IMR-90 (cell line): Measurements from ENCODE around the gene AKAP4. TPM values are rescaled to one million over a fixed set of nuclear protein-coding genes. Genes with fewer than 3 reads are reported as not detected.

ENCODE experiments used
- ATAC-seq: fragments of 200-7000 bp; cut with Tn5 transposase; 2 replicates; pipeline ENCODE4 v1.9.1; 2020; ENCODE audit warnings: low read depth, mild to moderate bottlenecking, moderate library complexity
- BruUV-seq: library from RNA; stranded (reverse); fragments of 400-500 nt; replicated peaks from 2 replicates; lab custom pipeline; 2021; lab: Mats Ljungman, UMichigan
- CTCF ChIA-PET: fragments of 300-600 bp; formaldehyde crosslinking; extraction: SDS; loops from one replicate; lab custom pipeline; 2021; ENCODE audit warnings: antibody characterized with exemption; lab: Yijun Ruan, JAX
- POLR2A ChIA-PET: fragments of 300-600 bp; sonication (Branson Sonifier 250); formaldehyde crosslinking; loops from one replicate; lab custom pipeline; 2022; ENCODE audit warnings: antibody characterized with exemption; ENCODE audit not compliant: unreplicated experiment; lab: Charles Lee
- DNase-seq: peaks from one replicate; pipeline ENCODE4 v3.0.0; 2013
- H2AFZ ChIP-seq: replicated peaks from 2 replicates; pipeline ENCODE3; 2013; ENCODE audit warnings: low read length, mild to moderate bottlenecking; ENCODE audit not compliant: poor library complexity
- H2AK5ac ChIP-seq: 2 replicates; pipeline ENCODE4 v1.6.1; 2013; ENCODE audit warnings: low read depth, low read length, inconsistent platforms
- H2AK9ac ChIP-seq: replicated peaks from 2 replicates; pipeline ENCODE3; 2013; ENCODE audit warnings: mild to moderate bottlenecking, low read depth, low read length, moderate library complexity; ENCODE audit not compliant: poor library complexity
- H2BK120ac ChIP-seq: 2 replicates; pipeline ENCODE4 v1.6.1; 2013; ENCODE audit warnings: low read depth, low read length, inconsistent platforms
- H2BK15ac ChIP-seq: 3 replicates; pipeline ENCODE4 v1.6.1; 2013; ENCODE audit warnings: low read depth, low read length, inconsistent platforms
- H2BK20ac ChIP-seq: 2 replicates; pipeline ENCODE4 v1.6.1; 2013; ENCODE audit warnings: low read depth, mild to moderate bottlenecking, inconsistent platforms, low read length, moderate library complexity
- H2BK5ac ChIP-seq: 2 replicates; pipeline ENCODE4 v1.6.1; 2013; ENCODE audit warnings: mild to moderate bottlenecking, low read depth, low read length, inconsistent platforms; ENCODE audit not compliant: poor library complexity, severe bottlenecking
- H3K14ac ChIP-seq: replicated peaks from 2 replicates; pipeline ENCODE4 v1.6.1; 2013; ENCODE audit warnings: low read depth, low read length, inconsistent platforms
- H3K18ac ChIP-seq: 2 replicates; pipeline ENCODE4 v1.6.1; 2013; ENCODE audit warnings: low read depth, low read length, control low read depth
- H3K23ac ChIP-seq: 2 replicates; pipeline ENCODE4 v1.6.1; 2013; ENCODE audit warnings: low read depth, low read length, inconsistent platforms
- H3K27ac ChIP-seq: 2 replicates; pipeline ENCODE4 v1.5.1; 2013; ENCODE audit warnings: mild to moderate bottlenecking, control low read depth, low read length; ENCODE audit not compliant: insufficient read depth
- H3K27me3 ChIP-seq: 2 replicates; pipeline ENCODE4 v1.6.1; 2013; ENCODE audit warnings: low read length; ENCODE audit not compliant: control insufficient read depth, insufficient read depth
- H3K36me3 ChIP-seq: 2 replicates; pipeline ENCODE4 v1.6.1; 2013; ENCODE audit warnings: low read length, mixed read lengths; ENCODE audit not compliant: control insufficient read depth, insufficient read depth
- H3K4ac ChIP-seq: 2 replicates; pipeline ENCODE4 v1.6.1; 2013; ENCODE audit warnings: low read depth, low read length, inconsistent platforms
- H3K4me1 ChIP-seq: 2 replicates; pipeline ENCODE4 v1.6.1; 2013; ENCODE audit warnings: low read length, mixed read lengths; ENCODE audit not compliant: control insufficient read depth, insufficient read depth
- H3K4me2 ChIP-seq: 2 replicates; pipeline ENCODE4 v1.6.1; 2013; ENCODE audit warnings: low read depth, mild to moderate bottlenecking, control low read depth, low read length, moderate library complexity
- H3K4me3 ChIP-seq: 2 replicates; pipeline ENCODE4 v1.5.1; 2013; ENCODE audit warnings: low read depth, mild to moderate bottlenecking, control low read depth, low read length, moderate library complexity; ENCODE audit not compliant: insufficient read depth
- H3K56ac ChIP-seq: 2 replicates; pipeline ENCODE4 v1.6.1; 2013; ENCODE audit warnings: low read length, inconsistent platforms; ENCODE audit not compliant: insufficient read depth; ENCODE audit errors: extremely low read depth
- H3K79me1 ChIP-seq, 2 experiments: 2 replicates each; pipeline ENCODE4 v1.6.1; 2013; ENCODE audit warnings: low read length in 2 of 2, inconsistent platforms in 1 of 2, low read depth in 1 of 2
- H3K9ac ChIP-seq: 2 replicates; pipeline ENCODE4 v1.6.1; 2013; ENCODE audit warnings: low read depth, low read length, control low read depth
- H3K9me1 ChIP-seq: 2 replicates; pipeline ENCODE4 v1.6.1; 2013; ENCODE audit warnings: low read length, inconsistent platforms; ENCODE audit not compliant: insufficient read depth
- H3K9me3 ChIP-seq: 2 replicates; pipeline ENCODE4 v1.6.1; 2013; ENCODE audit warnings: low read length; ENCODE audit not compliant: control insufficient read depth, insufficient read depth
- H4K20me1 ChIP-seq: 2 replicates; pipeline ENCODE4 v1.6.1; 2013; ENCODE audit warnings: low read length, inconsistent platforms; ENCODE audit not compliant: insufficient read depth
- H4K5ac ChIP-seq: 2 replicates; pipeline ENCODE4 v1.6.1; 2013; ENCODE audit warnings: mild to moderate bottlenecking, low read depth, low read length, control low read depth
- H4K8ac ChIP-seq, 2 experiments: 2 replicates each; pipeline ENCODE4 v1.6.1; 2013; ENCODE audit warnings: low read depth in 2 of 2, low read length in 2 of 2, control low read depth in 1 of 2, inconsistent platforms in 1 of 2
- H4K91ac ChIP-seq: 2 replicates; pipeline ENCODE4 v1.6.1; 2013; ENCODE audit warnings: low read depth, low read length, inconsistent platforms; ENCODE audit not compliant: insufficient read depth
- CEBPB ChIP-seq: IDR thresholded peaks from 2 replicates; pipeline ENCODE4 v1.6.1; 2012; ENCODE audit warnings: low read depth, low read length, improper control_type of control experiment
- ELK1 ChIP-seq: fragments of 150-350 bp; IDR thresholded peaks from 2 replicates; pipeline ENCODE4 v1.6.1; 2016; ENCODE audit warnings: low read depth, mild to moderate bottlenecking, low read length, moderate library complexity, borderline replicate concordance
- FOS ChIP-seq: fragments of 150-350 bp; IDR thresholded peaks from 2 replicates; pipeline ENCODE4 v1.6.1; 2016; ENCODE audit warnings: low read depth, low read length
- MAZ ChIP-seq: IDR thresholded peaks from 2 replicates; pipeline ENCODE4 v1.6.1; 2012; ENCODE audit warnings: low read depth, mild to moderate bottlenecking, low read length, improper control_type of control experiment, moderate library complexity, borderline replicate concordance
- MXI1 ChIP-seq: IDR thresholded peaks from 2 replicates; pipeline ENCODE4 v1.6.1; 2012; ENCODE audit warnings: low read depth, mild to moderate bottlenecking, low read length, moderate library complexity, borderline replicate concordance
- NFE2L2 ChIP-seq: fragments of 150-350 bp; IDR thresholded peaks from 2 replicates; pipeline ENCODE4 v1.6.1; 2016; ENCODE audit warnings: low read depth, mild to moderate bottlenecking, low read length
- RAD21 ChIP-seq: IDR thresholded peaks from 2 replicates; pipeline ENCODE4 v1.6.1; 2012; ENCODE audit warnings: low read length, improper control_type of control experiment
- SMC3 ChIP-seq: fragments of 150-350 bp; IDR thresholded peaks from 2 replicates; pipeline ENCODE4 v1.6.1; 2016; ENCODE audit warnings: low read depth, mild to moderate bottlenecking, antibody characterized with exemption, low read length, moderate library complexity
- USF2 ChIP-seq: fragments of 150-350 bp; IDR thresholded peaks from 2 replicates; pipeline ENCODE4 v1.6.1; 2017; ENCODE audit warnings: mild to moderate bottlenecking, antibody characterized with exemption, low read length, low read depth
- WGBS, 2 experiments: methylation state at CpG; one replicate each; pipeline versions ENCODE4 v1.1.5 to v1.1.7; 2013; ENCODE audit warnings: missing lambda C conversion rate in 2 of 2; ENCODE audit not compliant: insufficient read length in 1 of 2; ENCODE audit errors: extremely low coverage in 2 of 2; 5-methylcytosine and 5-hydroxymethylcytosine counted together
- dilution Hi-C: fragments of 300-500 bp; cut with HindIII; formaldehyde crosslinking; loops from one replicate; pipeline ENCODE4 v1.14.3; 2018; ENCODE audit warnings: low sequenced_read_pairs; ENCODE audit not compliant: unreplicated experiment
- in situ Hi-C: fragments of 300-500 bp; cut with MboI; formaldehyde crosslinking; loops from 3 replicates; pipeline ENCODE4 v1.14.3; 2019; ENCODE audit warnings: low sequenced_read_pairs, inconsistent platforms, mixed read lengths
- intact Hi-C: fragments of 100-400 bp; cut with micrococcal nuclease; formaldehyde crosslinking; loops from 2 replicates; pipeline ENCODE4 v1.10.0; 2022
- polyA plus RNA-seq, 3 experiments: library from polyadenylated mRNA; depleted of rRNA; stranded (reverse); fragments of >200 nt; gene quantifications; 2 replicates each; pipeline ENCODE4 v1.2.3, GENCODE V29; 2012; ENCODE audit warnings: low replicate concordance in 1 of 3
- total RNA-seq: library from RNA; depleted of rRNA; stranded (reverse); fragments of >200 nt; gene quantifications from 2 replicates; pipeline ENCODE4 v1.2.3, GENCODE V29; 2012

AKAP4 gene
- total and polyA plus RNA-seq, 2 of the 4 experiments (the other 2 are of a cell fraction): not detected

GRCh38 chrX:50211510-50211909 lies 10.7 kb upstream of the AKAP4 start:
- Histone ChIP-seq H3K4me2 (no peak overlapping the region), H3K27ac (no peak overlapping the region), H3K4me3 (no peak overlapping the region), H3K9ac (no peak overlapping the region), H3K27me3 (no peaks in the 10 kb centered on the region; the same call in 1 of the 2 replicates), H3K18ac (no peak overlapping the region), H4K8ac (no peak overlapping the region), H2AK5ac (no peak overlapping the region), H3K56ac (no peak overlapping the region), H4K5ac (no peak overlapping the region), H2AK9ac (no peak overlapping the region), H3K79me1 (no peaks in the 10 kb centered on the region), H4K91ac (no peak overlapping the region), H2BK20ac (no peak overlapping the region), H4K20me1 (no peaks in the 10 kb centered on the region), H3K4me1 (no peaks in the 10 kb centered on the region), H2BK5ac (no peak overlapping the region), H2AFZ (no peak overlapping the region), H3K36me3 (no peaks in the 10 kb centered on the region), H3K23ac (no peak overlapping the region), H3K9me3 (no peaks in the 10 kb centered on the region), H3K4ac (no peak overlapping the region), H2BK15ac (no peak overlapping the region), H3K9me1 (no peaks in the 10 kb centered on the region), H3K14ac (no peak overlapping the region), H2BK120ac (no peak overlapping the region)
- TF ChIP-seq MXI1 (no peak), SMC3 (no peak), USF2 (no peak), RAD21 (no peak), ELK1 (no peak), MAZ (no peak), NFE2L2 (no peak), CEBPB (no peak), FOS (no peak)
- no CpG with 5 or more reads among the region's 8 CpGs for WGBS, 2 experiments
- no TSS peak for BruUV-seq
- in situ Hi-C loops: no loop called here
- intact Hi-C loops: no loop called here
- dilution Hi-C loops: no loop called here
- peak; percentile 4 for DNase-seq
- CTCF ChIA-PET: interaction anchor here (0.5 kb wide), 1 partner anchor 27 kb away, joined by 3 read pairs; no protein-coding TSS in a partner anchor
- ATAC-seq: no peak
- POLR2A ChIA-PET: no interaction called here
